HG02588 (cell line): ENCODE measurements around the gene PHACTR1.

Experiments used
- ATAC-seq: cut with Tn5 transposase; IDR thresholded peaks from one replicate; pipeline ENCODE4 v1.9.1; 2021; ENCODE audit warnings: mild to moderate bottlenecking, moderate library complexity; ENCODE audit not compliant: unreplicated experiment

The PHACTR1 gene

GRCh38 chr6:13328076-13328874, 611.7 kb downstream of the PHACTR1 start, which contains the start of gene TBC1D7:
TSS of gene TBC1D7 (minus strand) at chr6:13328537. CDS start at chr6:13326898, 1,639 bp downstream.
- ATAC-seq, result peak; percentile 88

- ATAC-seq, result no peak
Measured at GRCh38 chr6:13328875-13329183, 612.3 kb downstream of the PHACTR1 start.

GRCh38 chr6:13331516-13332348, 615.2 kb downstream of the PHACTR1 start:
- no peak for ATAC-seq

- ATAC-seq, result no peak
Measured at GRCh38 chr6:13332349-13332706, 615.8 kb downstream of the PHACTR1 start.

GRCh38 chr6:13334953-13335352, 618.4 kb downstream of the PHACTR1 start:
- no peak for ATAC-seq

GRCh38 chr6:13336553-13336952, 620.0 kb downstream of the PHACTR1 start:
- no peak for ATAC-seq

- no peak for ATAC-seq
Measured at GRCh38 chr6:13338038-13338437, 621.5 kb downstream of the PHACTR1 start.
